ENCODE measurements around the gene SLC39A9.
A peak's percentile ranks its signal among the peaks of the same experiment; 100 is the strongest.
"Not testable (repeated sequence)": the region's sequence is repeated elsewhere in the genome, so short reads cannot be mapped to it uniquely, and the experiment has no call there.

SLC39A9 gene

DNA sequence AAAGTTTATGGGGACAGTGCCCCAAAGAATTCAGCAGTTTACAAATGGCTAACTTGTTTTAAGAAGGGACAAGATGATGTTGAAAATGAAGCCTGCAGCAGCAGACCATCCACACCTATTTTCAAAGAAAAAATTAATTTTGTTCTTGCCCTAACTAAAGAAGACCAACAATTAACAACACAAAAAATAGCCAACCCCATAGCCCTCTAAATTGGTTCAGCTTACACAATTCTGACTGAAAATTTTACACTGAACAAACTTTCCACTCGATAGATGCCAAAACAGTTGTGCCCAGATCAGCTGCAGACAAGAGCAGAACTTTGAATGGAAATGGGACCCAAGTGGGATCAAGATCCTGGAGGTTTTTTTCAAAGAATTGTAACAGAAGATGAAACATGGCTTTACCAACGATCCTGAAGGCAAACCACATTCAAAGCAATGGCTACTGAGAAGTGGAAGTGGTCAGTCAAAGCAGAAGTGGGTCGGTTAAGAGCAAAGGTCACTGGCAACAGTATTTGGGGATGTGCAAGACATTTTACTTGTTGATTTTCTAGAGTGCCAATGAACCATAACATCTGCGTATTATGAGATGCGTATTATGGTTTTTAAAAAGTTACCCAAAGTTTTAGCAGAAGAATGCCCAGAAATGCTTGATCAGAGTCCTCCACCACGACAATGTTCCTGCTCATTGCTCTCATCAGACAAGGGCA lies 30.0 kb downstream of the SLC39A9 start:
- no peak for DNase-seq

DNA sequence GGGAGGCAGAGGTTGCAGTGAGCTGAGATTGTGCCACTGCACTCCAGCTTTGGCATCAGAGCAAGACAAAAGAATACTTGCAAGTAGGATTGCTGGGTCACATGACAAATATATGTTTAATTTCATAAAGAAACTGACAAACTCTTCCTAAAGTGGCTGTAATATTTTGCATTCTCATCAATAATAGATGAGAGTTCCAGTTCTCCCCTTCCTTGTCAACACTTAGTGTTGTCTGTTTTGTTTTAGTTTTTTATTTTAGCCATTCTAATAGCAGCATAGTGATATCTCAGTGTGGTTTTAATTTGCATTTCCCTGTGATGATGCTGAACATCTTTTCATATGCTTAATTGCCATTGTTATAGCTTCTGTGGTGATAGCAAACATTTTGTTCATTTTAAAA lies 31.2 kb downstream of the SLC39A9 start:
- no peak for DNase-seq

DNA sequence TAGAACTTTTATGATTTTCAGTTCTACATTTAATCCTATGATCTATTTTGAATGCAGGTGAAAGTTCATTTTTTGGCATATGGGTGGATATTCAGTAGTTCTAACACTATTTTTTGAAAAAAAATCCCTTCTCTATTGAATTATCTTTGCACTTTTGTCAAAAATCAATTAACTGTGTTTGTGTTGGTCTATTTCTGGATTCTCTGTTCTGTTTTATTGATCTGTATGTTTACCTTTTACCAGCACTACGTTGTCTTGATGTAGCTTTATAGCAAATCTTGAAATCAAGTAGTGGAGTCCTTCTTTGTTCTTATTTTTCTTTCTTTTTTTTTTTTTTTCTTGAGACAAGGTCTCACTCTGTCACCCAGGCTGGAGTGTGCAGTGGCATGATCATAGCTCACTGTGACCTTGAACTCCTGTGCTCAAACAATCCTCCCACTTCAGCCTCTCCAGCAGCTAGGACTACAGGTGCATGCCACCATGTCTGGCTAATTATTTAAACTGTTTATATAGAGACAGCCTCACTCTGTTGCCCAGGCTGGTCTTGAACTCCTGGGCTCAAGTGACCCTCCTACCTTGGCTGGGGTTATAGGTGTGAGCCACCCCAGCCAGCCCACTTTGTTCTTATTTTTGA lies 31.9 kb downstream of the SLC39A9 start:
- DNase-seq: no peak

DNA sequence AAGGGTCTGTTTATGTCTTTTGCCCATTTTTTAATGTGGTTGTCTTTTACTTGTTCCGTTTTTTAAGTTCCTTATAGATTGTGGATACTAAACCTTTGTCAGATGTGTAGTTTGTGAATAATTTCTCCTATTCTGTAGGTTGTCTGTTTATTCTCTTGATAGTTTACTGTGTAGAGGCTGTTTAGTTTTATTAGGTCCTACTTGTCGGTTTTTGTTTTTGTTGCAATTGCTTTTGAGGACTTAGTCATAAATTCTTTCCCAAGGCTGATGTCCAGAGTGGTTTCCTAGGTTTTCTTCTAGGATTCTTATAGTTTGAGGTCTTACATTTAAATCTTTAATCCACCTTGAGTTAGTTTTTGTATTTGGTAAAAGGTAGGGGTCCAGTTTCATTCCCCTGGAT lies 33.9 kb downstream of the SLC39A9 start:
- DNase-seq: no peak

DNA sequence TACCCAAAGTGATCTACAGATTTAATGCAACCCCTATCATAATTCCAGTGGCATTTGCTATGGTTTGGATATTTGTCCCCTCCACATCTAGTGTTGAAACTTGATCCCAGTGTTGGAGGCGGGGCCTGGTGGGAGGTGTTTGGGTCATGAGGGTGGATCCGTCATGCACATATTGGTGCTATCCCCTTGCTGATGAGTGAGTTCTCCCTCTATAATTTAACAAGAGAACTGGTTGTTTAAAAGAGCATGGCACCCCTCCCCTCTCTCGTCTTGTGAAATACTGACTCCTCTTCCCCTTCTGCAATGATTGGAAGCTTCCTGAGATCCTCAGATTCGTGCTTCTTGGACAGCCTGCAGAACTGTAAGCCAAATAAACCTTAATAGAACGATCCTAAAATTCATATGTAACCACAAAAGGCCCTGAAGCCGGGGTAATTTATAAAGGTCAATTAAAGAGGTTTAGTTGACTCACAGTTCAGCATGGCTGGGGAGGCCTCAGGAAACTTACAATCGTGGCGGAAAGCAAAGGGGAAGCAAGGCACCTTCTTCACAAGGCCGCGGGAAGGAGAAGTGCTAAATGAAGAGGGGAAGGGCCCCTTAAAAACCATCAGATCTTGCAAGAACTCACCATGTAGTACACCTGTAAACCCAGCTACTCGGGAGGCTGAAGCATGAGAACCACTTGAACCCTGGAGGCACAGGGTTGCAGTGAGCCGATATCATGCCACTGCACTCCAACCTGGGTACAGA lies 41.2 kb downstream of the SLC39A9 start:
- no peak for DNase-seq

DNA sequence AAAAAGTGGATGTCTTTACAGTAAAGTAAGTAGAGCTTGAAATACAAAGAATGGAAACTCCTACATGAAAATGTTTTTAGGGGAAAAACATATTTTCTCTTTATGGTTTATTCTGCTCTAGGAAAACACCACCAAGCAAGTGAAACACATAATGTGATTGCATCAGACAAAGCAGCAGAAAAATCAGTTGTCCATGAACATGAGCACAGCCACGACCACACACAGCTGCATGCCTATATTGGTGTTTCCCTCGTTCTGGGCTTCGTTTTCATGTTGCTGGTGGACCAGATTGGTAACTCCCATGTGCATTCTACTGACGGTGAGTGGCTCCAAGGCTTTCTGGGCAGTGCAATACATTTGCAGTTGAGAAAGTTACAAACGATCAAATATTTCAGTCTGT lies 43.5 kb downstream of the SLC39A9 start:
- no peak for DNase-seq

DNA sequence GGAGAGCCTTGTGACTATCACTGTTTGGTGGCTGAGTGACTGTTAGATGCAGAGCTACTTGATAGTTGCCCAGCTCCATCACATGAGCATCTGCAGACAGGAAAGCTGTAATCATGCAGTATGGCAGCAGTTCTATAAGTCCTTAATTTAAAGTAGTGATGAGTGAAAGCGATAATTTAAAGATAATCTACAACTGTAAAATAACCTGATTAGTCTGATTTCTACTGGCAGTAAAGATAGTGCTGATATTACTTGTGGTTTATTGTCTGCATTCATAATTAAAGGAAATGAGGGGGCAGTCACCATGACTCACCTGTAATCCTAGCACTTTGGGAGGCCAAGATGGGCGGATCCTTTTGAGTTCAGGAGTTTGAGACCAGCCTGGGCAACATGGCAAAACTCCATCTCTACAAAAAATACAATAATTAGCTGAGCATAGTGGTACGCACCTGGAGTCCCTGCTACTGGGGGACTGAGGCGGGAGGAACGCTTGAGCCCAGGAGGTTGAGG lies 44.9 kb downstream of the SLC39A9 start:
- DNase-seq: no peak

DNA sequence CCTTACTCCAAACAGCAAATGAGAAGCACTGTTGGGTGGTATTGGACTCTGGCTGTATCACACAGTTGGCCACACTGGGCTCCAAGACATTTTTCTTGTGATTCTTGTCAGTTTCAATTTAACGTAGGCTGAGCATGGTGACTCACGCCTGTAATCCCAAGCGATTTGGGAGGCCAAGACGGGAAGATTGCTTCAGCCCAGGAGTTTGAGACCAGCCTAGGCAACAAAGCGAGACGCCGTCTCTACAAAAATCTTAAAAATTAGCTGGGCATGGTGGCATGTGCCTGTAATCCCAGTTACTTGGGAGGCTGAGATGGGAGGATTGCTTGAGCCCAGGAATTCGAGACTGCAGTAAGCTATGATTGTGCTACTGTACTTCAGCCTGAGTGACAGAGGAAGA lies 50.7 kb downstream of the SLC39A9 start:
- DNase-seq: no peak

DNA sequence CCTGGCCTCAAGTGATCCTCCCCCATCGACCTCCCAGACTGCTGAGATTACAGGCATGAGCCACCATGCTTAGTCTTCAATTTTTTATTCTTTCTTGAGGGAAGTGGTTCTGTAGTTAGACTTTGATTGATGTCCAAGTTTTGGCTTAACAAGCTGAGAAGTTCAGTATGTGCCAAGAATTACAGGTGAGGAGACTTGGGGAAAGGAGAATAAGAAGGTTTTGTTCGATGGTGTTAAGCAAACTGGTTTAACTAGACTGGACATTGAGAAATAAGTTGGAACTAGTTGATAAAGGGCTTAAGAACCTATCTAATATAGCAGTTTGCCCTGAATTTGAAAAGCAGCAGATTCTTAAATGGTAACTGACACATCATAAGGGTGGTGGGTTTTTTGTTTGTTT lies 53.4 kb downstream of the SLC39A9 start:
- DNase-seq: no peak

DNA sequence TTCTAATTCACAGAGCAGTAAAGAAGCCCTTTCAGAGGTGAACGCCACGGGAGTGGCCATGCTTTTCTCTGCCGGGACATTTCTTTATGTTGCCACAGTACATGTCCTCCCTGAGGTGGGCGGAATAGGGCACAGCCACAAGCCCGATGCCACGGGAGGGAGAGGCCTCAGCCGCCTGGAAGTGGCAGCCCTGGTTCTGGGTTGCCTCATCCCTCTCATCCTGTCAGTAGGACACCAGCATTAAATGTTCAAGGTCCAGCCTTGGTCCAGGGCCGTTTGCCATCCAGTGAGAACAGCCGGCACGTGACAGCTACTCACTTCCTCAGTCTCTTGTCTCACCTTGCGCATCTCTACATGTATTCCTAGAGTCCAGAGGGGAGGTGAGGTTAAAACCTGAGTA lies 59.9 kb downstream of the SLC39A9 start:
- no peak for DNase-seq

DNA sequence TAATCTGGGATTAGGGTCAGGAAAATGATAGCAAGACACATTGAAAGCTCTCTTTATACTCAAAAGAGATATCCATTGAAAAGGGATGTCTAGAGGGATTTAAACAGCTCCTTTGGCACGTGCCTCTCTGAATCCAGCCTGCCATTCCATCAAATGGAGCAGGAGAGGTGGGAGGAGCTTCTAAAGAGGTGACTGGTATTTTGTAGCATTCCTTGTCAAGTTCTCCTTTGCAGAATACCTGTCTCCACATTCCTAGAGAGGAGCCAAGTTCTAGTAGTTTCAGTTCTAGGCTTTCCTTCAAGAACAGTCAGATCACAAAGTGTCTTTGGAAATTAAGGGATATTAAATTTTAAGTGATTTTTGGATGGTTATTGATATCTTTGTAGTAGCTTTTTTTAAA lies 60.6 kb downstream of the SLC39A9 start:
- no peak for DNase-seq

DNA sequence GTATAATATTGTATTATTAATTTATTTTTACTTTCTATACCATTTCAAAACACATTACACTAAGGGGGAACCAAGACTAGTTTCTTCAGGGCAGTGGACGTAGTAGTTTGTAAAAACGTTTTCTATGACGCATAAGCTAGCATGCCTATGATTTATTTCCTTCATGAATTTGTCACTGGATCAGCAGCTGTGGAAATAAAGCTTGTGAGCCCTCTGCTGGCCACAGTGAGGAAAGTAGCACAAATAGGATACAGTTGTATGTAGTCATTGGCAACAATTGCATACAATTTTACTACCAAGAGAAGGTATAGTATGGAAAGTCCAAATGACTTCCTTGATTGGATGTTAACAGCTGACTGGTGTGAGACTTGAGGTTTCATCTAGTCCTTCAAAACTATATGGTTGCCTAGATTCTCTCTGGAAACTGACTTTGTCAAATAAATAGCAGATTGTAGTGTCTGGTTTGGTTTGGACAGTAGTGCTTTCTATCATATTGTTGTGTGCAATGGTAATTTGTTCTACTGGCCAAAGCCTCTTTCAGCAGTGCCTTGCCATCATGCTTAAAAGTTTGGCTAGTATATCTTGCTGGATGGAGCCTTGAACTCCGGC lies 61.7 kb downstream of the SLC39A9 start:
- DNase-seq: peak; percentile 63

DNA sequence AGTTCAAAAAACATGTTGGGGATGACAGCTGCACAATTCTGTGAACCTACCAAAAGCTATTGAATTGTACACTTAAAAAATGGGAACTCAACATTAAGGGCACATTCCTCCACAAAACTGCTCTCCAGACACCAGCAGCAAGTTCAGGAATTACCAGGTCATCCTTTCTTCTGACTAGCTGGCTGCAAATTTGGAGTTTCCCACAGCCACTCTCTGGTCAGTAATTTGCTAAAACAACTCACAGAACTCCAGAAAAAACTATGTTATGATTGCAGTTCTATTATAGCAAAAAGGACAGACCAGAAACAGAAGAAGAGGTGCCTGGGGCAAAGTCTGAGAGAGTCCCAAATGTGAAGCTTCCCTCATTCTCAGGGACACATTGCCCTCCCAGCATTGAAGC lies 65.9 kb downstream of the SLC39A9 start:
- DNase-seq: no peak

DNA sequence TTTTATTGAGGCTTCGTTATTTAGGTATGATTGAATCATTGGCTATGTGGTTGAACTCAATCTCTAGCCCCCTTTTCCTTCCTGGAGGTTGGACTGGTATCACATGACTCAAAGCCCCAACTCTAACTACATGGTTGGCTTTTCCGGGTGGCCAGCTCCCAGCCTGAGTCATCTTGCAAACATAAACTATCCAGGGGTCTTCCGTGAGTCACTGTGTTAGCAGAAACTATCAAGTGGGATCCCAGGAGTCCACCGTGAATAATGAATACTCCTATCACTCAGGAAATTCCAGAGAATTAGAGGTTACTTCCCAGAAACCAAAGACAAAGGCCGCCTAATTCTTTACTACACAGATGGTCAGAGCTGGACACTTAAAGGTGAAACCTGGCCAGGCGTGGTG lies 66.3 kb downstream of the SLC39A9 start:
- DNase-seq: no peak

DNA sequence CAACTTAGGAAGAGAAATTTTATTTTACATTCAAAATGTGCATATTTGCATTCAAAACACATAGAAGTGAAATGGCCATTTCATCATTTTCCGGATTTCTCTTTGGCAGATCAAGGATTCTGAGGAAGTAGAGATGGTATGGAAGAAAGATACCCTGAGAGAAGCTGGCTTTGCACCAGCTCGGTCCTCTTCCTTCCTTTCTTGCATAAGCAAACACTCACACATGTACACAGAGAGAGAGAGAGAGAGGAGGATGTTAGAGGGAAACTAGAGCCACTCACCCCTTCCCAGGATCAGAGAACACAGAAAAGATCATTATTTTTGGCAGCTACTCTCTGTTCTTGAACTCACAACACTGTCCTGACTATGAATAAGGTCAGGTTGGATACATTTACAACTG lies 70.5 kb downstream of the SLC39A9 start:
- DNase-seq: no peak

DNA sequence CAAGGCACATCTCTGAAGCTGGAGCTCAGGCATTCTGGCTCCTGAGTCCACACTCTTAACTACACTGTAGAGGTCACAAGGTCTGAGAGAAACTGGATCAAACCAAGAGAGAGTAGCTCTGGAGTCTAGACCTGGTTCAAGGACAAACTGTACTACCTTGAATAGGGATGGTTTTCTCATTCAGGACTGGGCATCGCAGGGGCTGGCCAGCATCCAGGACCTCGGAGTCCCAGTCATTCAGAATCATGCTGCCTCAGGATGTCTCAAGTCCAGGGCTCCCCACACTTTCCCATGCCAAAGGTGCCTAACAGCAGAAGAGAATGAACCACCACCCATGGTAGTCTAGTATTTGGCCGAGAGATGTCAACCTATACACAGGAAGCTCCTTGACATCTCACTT lies 72.9 kb downstream of the SLC39A9 start:
- no peak for DNase-seq

DNA sequence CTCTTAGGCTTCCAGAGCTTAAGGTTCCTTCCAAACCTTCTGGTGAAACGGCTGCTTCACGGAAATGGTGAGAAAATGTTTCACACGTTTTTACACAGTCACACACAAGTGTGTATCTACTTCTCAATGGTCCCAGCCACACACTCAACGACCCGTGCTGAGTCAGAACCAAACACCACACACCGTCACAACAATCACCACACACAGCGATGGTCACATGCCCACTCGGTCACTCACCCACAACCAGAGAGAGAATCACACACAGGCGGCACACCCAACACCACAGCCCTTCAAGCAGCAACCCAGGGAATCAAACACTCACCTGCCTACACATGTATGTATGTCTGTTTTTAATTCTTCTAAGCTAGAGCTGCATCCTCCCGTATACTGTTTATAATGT lies 73.4 kb downstream of the SLC39A9 start:
- no peak for DNase-seq

DNA sequence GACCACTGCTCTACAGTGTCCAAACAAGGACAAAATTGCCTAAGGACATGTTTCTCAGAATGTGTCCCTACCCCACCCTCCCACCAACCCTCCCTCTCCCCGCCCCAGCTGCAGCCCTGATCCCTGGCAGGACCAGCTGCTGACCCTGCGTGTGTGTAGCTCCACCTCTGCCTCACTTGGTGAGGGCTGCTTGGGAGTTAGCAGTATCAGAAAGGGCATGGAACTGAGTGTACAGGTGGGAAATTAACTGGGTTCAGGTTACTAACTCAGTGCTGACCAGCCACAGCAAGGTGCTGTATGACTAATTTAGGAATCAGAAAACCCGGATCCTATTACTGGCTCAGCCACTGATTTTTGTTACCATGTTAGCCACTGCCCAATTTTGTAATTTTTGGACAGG lies 74.8 kb downstream of the SLC39A9 start:
- DNase-seq: no peak

DNA sequence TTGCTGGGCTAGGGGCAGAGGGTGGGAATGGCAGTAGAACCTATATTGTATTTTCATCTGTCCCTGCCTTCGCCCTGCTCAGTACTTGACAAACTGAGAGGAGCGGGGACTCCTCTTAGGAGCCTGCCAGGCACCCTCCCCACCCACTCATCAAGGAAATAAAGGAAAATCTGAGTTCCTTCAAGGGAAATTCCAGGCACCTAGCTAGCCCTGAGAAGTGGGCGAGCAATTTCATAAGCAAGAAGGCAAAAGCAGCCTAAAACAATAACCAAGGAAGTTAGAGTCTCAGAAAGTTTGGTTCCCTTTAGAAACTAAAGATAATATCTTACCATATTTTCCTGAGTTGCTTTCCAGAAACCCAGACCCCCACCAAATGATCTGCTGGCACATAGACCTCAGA lies 75.5 kb downstream of the SLC39A9 start:
- DNase-seq: no peak

DNA sequence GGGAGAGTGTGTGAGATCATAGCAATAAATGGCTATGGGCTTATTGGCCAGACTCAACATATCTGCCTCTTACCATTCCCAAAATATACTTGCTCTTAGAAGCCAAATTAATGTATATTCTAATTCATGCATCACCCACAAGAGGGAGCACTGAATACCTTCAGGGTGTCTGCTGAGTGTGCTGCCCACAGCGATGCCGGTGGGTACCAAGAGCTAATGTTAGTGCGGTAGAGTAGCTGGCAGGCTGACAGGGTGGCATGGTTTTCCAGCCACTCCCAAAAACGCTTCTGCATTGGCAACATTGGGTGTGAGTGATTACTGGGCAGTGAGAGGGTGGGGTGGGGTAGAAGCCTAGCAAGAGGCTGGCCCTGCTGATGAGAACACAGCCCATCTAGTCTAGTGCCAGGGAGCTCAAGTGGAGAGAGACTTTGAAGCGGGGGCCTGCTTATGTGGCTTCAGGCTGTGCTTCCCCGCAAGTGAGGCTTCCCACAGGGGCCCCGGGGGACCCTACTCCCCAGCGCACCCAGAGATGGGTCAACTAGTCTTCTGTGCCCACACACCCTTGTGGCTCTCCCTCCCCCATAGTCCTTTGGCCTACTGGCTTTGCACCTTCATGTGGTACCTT lies 76.8 kb downstream of the SLC39A9 start:
- peak; percentile 50 for DNase-seq

DNA sequence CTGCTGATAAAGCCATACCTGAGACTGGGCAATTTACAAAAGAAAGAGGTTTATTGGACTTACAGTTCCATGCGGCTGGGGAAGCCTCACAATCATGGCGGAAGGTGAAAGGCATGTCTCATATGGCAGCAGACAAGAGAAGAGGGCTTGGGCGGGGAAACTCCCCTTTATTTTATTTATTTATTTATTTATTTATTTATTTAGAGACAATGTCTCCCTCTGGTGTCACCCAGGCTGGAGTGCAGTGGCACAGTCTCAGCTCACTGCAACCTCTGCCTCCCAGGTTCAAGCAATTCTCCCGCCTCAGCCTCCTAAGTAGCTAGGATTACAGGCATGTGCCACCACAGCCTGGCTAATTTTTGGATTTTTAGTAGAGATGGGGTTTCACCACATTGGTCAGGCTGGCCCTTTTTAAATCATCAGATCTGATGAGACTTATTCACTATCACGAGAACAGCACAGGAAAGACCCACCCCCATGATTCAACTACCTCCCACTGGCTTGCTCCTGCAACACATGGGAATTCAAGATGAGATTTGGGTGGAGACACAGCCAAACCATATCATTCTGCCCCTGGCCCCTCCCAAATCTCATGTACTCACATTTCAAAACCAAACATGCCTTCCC lies 78.4 kb downstream of the SLC39A9 start:
- DNase-seq: not testable (repeated sequence)

DNA sequence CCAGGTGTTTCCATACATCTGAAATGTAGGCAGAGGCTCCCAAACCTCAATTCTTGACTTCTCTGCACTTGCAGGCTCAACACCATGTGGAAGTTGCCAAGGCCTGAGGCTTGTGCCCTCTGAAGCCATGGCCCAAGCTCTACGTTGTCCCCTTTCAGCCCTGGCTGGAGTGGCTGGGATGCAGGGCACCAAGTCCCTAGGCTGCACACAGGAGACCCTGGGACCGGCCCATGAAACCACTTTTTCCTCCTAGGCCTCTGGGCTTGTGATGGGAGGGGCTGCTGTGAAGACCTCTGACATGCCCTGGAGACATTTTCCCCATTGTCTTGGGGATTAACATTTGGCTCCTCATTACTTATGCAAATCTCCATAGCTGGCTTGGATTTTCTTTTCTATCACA lies 79.6 kb downstream of the SLC39A9 start:
- DNase-seq: not testable (repeated sequence)

DNA sequence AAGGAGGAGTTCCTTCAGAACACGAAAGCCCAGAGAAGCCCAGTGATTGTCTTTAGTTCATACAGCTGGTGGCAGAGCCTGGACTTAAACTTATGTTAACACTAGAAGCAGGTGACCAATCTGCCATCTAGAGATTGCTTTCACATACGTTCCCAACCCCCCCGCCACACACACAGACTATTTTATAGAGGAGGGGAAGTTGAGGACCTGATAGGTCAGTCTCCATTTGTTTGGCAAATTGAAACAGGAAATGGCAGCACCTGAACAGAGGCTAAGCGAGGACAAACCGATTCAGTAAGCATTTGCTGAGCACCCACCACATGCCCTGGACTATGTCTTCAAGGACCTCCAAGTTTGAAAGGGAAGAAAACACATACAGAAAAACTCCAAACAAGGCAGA lies 81.2 kb downstream of the SLC39A9 start:
- DNase-seq: no peak

Data from NCI-H510A treated with DMSO at 0.1 percent for 48 hours (cell line).